Measurements from ENCODE around the gene LARGE1.

- TF ChIP-seq FOXK2 (conservative IDR thresholded peaks at IDR 0.05 in 1 of 2, IDR thresholded peaks at IDR 0.05 in 1 of 2; ENCODE audit: low read depth in 2 of 2) (no peak), BHLHE40 (IDR thresholded peaks at IDR 0.05; ENCODE audit: low read length) (no peak), JUND (IDR thresholded peaks at IDR 0.05; ENCODE audit: borderline replicate concordance, low read depth, low read length) (no peak), JUND (tag; IDR thresholded peaks at IDR 0.05; ENCODE audit: borderline replicate concordance, low read depth, low read length) (no peak), KAT7 (CRISPR knock-in tag; IDR thresholded peaks at IDR 0.05; ENCODE audit: borderline replicate concordance) (no peak), KDM2B (CRISPR knock-in tag; IDR thresholded peaks at IDR 0.05) (no peak), PTTG1 (tag; IDR thresholded peaks at IDR 0.05; ENCODE audit: low read depth) (no peak), POLR2AphosphoS2 (IDR thresholded peaks at IDR 0.05; ENCODE audit: low read length) (no peak), HDAC1 (IDR thresholded peaks at IDR 0.05) (no peak), HMGXB4 (CRISPR knock-in tag; IDR thresholded peaks at IDR 0.05) (no peak), HNRNPUL1 (IDR thresholded peaks at IDR 0.05; ENCODE audit: low read length) (no peak), MCM5 (IDR thresholded peaks at IDR 0.05; ENCODE audit: low read depth) (no peak), MBD2 (IDR thresholded peaks at IDR 0.05; ENCODE audit: borderline replicate concordance, low read depth) (no peak), MAZ (CRISPR knock-in tag; conservative IDR thresholded peaks at IDR 0.05 in 1 of 2, IDR thresholded peaks at IDR 0.05 in 1 of 2) (no peak), NR2C1 (IDR thresholded peaks at IDR 0.05) (no peak), NR2C1 (tag; IDR thresholded peaks at IDR 0.05) (no peak)
Observed at GRCh38 chr22:33324228-33324627, 596.0 kb downstream of the LARGE1 start.

Measured in K562 (cell line).